HG02852 (cell line): ENCODE measurements around the gene ZNF641.

Experiments used
- ATAC-seq: cut with Tn5 transposase; IDR thresholded peaks from one replicate; pipeline ENCODE4 v1.9.1; 2021; ENCODE audit warnings: mild to moderate bottlenecking, moderate library complexity; ENCODE audit not compliant: unreplicated experiment

Gene ZNF641

DNA sequence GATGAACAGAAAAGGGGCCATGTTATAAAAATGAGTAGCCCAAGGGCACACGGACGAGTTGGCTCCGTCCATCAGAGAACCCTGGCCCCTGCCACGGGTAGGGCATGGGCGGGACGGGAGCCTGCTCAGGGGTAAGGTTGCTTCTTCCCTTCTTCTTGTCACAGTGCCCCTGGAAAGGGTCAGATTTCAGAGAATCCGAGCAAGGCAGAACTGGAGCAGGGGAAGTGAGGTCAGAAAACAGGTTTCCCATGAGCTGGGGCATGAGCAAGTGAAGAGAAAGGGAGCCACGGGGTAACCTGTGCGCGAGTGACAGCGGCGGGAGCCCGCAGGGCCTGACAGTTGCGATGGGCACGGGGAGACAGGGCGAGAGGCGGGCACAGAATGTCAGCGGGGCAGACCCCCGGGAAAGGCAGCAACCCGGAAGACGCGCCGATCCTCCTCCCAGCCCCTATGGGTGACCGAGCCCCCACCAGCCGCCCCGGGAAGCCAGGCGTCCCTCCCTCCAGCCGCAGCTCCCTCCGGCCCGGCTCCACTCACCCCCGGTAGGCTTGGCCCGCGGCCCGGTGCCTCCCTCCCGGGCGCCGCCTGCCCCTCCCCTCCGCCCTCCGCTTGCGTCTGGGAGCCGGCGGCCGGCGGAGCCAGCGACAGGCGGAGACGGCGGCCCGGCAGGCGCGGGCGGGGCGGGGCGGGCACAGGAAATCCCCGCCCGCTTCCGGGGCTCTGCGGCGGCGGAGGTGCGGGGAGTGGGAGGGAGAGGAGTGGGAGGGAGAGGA lies at the start of gene ZNF641:
Gene ZNF641 (minus strand): TSS at position 671 of the 773 bp plus-strand sequence. CDS start 2,829 bp downstream, outside the sequence.
- peak; percentile 81 for ATAC-seq

DNA sequence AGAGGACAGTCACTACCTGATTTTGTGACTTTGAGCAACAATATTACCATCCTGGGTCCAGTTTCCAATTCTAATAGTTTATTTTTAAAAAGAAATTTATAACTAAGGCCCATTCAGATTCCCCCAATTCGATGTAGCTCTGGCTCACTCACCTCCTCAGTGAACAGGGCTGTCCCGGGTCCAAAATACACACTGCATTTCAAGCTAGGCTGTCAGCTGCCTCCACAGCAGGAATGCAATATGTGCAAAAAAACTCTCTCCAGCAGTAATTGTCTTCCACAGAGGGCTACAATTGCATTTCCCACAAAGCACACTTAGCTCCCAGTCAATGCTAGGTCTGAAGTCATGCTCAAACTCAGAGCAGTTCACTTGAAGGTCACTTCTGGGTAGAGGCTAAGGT lies 39.3 kb upstream of the ZNF641 start:
- no peak for ATAC-seq

DNA sequence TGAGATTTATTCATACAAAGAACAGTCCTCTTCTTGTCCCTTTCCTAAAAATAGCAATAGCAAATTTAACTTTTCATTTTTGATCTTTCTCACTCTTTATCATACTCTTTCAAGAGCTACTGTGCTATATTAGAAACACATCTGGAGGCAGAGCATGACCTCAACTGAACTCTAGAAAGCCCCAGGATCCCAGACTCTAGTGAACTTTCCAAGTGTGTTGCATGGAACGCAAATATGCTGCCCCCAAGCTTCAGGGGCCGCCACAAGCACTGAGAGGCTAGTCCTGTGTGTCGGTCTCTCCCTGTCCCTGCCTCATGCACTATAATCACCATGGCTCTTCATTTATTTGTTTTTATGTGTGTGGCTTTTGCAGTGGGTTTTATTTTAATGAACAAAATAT lies 38.7 kb upstream of the ZNF641 start:
- ATAC-seq: no peak

DNA sequence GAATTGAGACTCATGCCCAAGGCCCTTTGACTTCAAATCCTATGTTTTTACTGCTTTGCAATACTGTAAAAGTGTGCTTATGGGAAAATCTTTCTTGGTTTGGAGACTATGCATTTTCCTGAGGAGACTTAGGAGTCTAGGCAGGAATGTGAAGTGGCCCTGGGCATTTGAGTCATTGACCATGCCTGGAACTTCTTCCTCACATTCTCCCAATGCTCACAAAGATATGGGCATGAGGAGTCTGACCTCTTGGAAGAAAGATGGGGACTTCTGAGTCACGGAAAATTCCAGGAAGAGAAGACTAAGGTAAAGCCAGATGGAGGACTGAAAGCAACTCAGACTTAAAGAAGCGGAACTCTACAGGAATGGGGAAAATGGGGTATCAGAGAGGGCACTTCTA lies 38.2 kb upstream of the ZNF641 start:
- ATAC-seq: no peak

DNA sequence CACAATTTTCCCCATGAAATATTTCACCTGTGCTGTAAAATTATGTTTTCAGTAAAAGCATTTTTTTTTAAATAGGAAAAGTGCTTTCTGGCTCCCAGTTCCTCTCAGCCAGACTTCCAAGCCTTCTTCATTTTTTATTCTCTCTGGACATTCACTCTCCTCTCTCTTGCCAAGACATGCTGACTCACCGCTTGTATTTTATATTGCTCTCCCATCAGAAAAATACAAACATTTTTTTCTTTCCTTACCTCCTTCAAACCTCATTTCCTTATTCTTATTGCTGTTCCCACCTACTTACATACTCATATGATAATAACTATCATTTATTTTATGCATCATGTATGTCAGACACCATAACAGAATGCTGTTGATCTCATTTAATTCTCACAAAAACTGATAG lies 37.7 kb upstream of the ZNF641 start:
- ATAC-seq: no peak

DNA sequence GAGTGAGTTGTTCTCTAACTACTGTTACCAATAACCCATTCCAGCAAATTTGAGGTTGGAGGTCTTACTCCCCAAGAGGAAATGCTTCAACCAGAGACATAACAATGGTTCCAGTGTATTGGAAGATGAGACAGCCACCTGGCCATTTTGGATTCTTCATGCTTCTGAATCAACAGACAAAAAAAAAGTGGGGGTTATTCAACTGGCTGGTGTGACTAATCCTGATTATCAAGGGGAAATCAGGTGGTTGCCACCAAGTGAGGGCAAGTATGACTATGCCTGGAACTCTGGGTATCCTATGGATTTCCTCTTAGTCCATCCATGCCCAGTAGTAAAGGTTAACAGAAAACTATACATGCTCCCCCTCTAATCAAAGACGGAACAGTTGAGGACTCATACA lies 29.9 kb upstream of the ZNF641 start:
- no peak for ATAC-seq

DNA sequence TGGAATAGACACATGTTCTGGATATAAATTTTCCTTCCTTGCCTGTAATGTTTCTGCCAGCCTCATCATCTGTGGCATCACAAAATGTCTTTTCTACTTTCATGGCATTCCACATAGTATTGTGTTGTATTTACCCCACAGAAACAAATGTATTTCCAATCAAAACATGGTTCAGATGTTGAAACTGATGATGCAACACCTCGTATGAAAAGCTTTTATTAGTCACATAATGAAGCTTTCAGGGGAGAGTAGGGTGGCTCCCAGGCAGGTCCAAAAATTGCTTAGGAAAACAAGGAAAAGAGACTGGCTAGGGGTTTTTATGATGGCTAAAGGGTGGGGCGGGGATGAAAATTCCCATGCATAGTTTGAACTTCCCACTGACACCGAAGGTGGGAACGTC lies 29.1 kb upstream of the ZNF641 start:
- no peak for ATAC-seq

DNA sequence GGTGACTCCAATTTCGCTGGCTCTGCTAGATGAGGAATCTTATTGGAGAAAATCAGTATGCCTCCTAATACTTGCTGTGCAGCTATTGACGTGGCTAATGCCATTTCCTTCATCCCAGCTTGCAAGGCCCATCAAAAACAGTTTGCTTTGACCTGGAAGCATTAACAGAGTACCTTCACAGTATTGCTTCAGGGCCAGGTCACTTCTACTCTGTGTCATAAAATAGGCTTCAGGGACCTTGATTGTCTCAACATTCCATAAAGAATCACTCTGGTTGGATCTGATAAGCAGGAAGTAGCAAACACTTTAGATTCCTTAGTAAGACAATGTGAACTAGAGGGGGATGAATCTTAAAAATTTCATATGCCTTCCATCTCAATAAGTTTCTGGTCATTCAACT lies 26.9 kb upstream of the ZNF641 start:
- no peak for ATAC-seq

DNA sequence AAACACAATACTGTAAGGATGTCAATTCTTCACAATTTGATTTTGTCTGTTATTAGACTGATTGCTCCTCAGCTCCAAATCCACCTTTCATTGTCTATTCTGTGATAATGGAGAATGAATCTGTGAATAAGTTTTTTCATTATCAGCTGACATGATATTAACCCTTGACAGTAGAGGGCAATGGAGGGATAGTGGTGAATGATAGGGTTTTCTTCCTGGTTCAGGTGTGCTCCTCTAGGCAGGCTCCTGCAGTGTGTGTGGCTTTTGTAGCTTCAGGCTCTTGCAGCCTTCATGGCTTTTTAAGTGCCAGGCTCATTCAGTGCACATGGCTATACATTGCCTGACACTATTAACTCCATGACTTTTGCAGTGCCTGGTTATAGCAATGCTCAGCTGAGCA lies 23.4 kb upstream of the ZNF641 start:
- no peak for ATAC-seq

DNA sequence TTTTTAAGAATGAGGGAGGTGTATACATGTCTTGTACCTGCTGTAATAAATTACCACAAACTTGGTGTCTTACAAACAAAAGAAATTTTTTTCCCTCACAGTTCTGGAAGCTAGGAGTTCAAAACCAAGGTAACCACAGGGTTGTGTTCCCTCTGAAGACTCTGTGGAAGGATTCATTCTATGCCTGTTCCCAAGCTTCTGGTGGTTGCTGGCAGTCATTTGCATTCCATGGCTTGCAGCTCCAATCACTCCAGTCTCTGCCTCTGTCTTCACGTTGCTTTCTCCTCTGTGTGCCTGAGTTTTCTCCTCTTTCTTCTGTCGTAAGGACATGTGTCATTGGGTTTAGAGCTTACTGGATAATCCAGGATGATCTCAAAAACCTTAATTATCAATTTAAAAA lies 15.4 kb upstream of the ZNF641 start:
- no peak for ATAC-seq

DNA sequence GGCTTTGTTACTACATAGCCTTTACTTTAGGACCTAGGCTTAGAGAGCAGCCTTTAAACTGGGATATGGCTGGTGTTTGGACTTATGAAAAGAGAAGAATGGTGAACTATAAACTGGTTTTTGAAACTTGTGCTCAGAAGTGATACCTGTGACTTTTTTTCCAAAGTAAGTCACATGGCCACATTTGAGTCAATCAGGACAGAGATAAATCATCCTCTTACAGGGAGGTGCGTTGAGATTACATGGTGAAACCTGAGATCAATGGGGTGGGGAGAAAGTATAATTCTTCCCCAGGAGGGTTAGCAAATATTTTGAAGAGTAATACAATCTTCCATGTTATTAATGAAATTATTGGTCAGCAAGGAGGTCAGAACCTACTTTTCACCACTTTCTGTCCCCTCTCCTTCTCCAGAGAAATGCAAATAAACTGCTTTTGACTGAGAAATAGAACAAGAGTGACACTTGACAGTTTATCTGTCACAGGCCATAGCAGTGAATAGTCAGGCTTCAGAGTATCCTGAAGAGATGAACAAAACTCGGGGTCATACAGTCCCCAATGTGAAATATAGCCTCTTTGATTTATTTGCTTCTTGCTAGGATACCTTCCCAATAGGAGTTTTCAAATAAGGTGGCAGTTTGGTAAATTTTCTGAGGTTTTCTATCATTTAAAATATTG lies 11.1 kb upstream of the ZNF641 start:
- ATAC-seq: no peak

DNA sequence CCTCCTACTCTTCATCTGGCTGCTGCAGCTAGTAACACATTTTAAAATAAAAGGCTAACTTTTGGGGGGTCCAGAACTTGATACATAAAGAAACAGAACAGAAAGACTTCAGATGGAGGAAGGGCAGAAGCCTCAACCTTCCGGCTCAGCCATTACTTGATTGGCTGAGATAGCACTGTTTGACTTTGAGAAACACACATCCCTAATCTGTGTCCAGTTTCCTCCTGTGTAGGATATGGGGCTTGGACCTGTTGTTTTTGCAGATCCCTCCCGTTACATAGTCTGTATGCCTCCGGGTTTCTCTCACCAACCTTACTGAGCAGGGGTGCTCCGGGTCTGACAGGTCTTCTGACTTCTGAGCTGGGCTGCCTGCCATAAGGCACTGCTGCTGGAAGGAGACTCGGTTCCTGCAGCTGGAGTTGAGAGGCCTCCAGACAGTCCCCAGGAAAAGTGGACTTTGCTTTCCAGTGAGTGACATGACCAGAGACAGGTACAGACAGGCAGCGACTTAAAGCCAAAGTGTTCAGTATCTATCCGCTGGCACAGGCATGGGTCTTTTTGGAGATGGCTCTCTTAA lies 8.3 kb upstream of the ZNF641 start:
- no peak for ATAC-seq

DNA sequence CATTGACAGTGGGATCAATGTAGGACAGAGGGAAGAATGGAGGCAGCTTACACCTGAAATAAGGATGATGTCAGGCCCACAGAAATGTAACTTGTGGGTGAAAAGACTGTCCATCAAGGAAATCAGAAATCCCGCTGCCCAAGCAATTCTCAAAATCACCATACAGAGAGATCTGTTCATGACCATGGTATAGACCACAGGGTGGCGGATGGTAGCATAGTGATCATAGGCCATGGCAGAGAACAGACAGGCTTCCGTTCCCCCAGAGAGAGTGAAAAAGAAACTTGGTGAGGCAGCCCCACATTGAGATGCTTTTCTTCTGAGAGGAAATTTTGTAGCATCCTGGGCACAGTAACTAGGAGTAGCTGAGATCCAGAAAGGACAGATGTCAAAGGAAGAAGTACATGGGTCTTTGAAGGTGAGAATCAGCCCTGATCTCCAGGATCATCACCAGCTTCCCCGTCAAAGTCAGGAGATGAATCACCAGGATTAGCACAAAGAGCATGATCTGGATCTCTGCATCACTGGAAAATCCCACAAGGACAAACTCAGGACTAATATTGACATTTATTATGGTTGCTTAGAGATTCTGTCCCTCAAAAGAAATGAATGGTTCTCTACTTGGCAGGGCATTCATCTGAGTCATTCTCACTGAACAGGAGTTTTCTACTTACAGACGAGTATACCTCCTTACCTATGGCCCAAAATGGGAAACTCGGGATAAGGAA lies 5.5 kb upstream of the ZNF641 start:
- ATAC-seq: no peak

DNA sequence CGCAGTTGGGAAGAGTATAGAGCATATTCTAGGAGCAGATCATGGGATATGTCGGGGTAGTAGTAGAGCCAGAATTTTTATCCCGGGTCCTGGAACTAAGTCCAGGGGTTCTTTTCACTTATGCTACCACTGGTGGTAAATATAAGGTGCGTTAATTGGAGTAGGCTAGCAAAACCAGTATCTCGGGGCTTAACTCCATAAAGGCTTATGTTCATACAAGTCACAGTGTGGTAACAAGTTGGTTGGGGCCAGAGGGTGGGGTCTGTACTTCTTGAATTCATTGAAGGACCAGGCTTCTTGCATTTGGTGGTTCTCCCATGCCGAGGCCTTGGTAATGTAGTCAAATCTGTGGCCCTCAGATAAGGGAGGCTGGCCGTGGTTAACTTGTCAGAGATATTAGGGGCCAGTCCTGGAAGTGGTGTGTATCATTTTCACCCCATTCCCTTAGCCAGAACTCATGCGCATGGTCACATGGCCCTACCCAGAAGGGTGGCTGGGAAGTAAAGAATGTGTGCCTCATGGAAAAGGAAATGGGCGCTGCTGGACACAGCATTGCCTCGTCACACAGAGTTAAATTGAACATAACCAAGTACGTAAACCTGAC lies 1.5 kb upstream of the ZNF641 start:
- ATAC-seq: no peak

DNA sequence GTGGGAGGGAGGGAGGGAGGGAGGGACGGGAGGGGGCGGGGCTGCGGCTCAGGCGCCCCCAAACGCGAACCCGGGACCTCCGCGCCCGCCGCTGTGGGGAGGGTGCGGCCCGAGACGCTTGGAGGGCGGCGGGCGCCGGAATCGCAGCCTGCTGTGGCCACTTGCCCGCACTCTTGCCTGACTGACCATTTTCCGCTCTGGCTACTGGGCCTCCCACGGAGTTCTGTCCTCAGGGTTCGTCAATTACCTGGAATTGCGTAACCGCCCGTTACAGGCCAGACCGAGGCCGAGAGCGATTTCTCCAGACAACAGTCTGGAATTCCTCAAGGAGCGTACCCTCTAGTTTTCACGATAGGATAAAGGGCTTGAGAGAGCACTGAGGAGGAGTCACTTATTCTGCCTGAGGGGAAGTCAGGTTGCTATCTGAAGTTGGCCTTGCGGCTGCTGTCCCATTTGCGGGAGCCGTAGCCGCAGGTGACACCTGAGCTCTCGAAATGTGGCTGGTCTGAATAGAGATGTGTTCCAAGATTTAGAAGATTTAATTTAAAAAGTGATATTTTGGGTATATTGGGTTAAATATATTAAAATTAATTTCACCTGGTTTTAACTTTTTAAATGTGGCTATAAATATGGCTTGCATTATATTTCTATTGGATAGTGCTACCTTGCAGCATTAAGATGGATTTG lies 446 bp upstream of the ZNF641 start:
- ATAC-seq: peak; percentile 45

DNA sequence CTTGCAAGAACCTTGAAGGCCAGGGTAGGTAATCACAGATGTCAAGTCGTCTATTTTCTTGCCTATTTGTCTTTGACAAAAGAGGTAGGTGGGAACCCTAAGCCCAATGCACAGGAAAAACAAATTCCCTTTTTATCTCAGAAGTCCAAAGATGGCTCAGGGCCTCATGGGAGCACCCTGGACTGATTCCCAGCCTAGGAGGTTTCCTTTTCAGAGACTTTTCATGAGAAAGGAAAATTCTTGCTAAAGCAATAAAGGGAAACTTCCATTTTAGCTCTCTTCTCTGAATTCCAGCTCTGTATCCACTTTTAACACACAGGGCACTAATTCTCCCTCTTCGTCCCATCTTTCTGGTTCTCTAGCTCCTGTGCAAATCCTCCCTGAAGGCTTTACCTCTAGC lies 1.2 kb downstream of the ZNF641 start:
- ATAC-seq: no peak

DNA sequence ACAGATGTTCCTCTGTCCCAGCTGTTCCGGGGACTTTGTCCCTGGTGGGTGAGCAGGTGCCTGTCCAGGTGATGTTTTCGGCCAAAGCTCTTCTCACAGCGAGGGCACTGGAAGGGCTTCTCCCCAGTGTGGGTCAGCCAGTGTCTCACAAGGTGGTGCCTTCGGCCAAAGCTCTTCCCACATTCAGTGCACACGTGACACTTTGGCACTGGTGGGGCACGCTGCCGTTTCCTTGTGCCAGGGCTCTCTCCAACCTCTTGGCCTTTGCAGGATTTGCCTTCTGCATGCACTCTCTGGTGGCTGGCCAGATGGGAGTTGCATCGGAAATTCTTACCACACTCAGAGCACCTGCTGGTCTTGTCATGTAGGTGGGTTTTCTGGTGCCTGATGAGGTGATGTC lies 7.7 kb downstream of the ZNF641 start:
- ATAC-seq: no peak

DNA sequence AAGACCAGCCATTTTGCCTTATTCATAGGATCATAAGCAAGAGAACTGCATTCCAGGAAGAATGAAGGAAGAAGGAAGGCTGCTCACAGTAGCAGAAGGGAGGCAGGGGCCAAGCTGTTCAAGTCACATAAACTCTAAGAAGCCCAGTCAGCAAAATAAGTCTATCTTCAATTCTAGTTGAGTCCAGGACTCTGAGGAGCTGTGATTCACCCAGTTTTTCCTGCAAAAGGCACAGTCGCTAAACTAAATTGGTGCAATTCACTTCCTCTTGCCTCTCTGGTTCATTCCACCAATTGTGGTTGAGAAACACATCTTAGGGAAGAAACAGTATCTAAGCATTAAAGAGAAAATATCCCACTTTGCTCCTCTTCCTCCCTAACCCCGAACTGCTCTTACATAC lies 9.8 kb downstream of the ZNF641 start:
- ATAC-seq: no peak

DNA sequence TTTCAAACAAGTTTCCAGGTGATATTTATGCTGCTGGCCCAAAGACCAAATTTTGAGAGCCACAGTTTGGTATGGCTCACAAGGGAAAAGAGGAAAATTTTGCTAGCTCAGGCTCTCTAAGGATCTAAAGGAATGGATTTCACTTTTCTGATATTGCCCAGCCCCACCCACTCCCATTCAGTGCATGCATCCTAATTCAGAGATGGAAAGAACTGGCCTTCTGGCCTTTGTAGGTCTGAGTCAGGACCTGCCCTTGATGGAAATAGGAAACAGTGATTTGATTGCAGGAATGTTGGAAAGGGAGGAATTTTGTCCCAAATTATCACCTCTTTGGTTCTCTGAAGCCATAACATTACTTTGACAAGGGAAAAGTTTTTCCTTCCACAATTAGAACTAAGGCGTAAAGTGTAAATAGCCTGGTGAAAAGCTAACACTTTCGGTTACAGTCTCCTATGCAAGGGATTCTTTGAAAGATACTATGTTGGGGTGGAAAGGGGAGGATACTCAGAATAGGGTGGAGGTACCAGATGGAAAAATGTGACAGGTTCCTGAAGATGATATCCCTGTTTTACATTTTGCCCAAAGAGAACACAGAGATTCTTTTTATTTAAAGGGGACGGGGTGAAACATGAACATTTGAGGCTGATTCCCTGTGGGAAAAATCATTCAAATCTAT lies 11.1 kb downstream of the ZNF641 start:
- ATAC-seq: no peak

DNA sequence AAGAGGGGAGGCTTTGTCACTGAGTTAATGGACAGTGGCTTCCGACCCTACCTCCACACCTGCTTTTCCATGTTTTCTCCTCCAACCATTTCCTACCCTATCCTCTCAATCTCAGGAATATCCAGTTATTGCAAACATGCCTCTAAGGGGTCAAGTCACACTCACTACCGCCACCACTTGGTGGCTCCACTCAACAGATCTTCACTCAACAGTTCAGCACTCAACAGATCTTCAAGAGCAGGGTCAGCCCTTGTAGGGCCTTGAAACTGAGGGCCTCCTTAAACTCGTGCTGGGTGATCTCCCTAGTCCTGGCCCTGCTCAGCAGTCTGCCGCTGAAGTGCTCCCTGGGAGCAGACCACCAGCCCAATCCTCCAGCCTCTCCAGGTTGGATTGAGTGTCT lies 14.2 kb downstream of the ZNF641 start:
- no peak for ATAC-seq
